ENCODE data around the gene MIPOL1.
"Not testable (repeated sequence)": the region's sequence is repeated elsewhere in the genome, so short reads cannot be mapped to it uniquely, and the experiment has no call there.

Gene MIPOL1

GRCh38 chr14:37197421-37198272 lies at the start of gene MIPOL1:
MIPOL1 (plus strand) TSS chr14:37197937; CDS start chr14:37247889, 49,952 bp downstream.
- DNase-seq, result peak; percentile 91

GRCh38 chr14:37150414-37150813 lies 47.3 kb upstream of the MIPOL1 start:
- peak; percentile 23 for DNase-seq

GRCh38 chr14:37153005-37153404 lies 44.7 kb upstream of the MIPOL1 start:
- DNase-seq, result no peak

GRCh38 chr14:37153483-37153882 lies 44.3 kb upstream of the MIPOL1 start:
- DNase-seq, result no peak

GRCh38 chr14:37157987-37158386 lies 39.8 kb upstream of the MIPOL1 start:
- no peak for DNase-seq

- not testable (repeated sequence) for DNase-seq
These were observed 35.4 kb upstream of the MIPOL1 start for GRCh38 chr14:37162307-37162706.

- no peak for DNase-seq
These were observed 31.9 kb upstream of the MIPOL1 start for GRCh38 chr14:37165794-37166193.

- DNase-seq, result no peak
These were observed 30.3 kb upstream of the MIPOL1 start for GRCh38 chr14:37167151-37168047.

GRCh38 chr14:37168721-37169120 lies 29.0 kb upstream of the MIPOL1 start:
- no peak for DNase-seq

GRCh38 chr14:37170237-37170636 lies 27.5 kb upstream of the MIPOL1 start:
- DNase-seq, result peak; percentile 6

- DNase-seq, result no peak
These were observed 26.7 kb upstream of the MIPOL1 start for GRCh38 chr14:37170993-37171392.

- no peak for DNase-seq
These were observed 26.1 kb upstream of the MIPOL1 start for GRCh38 chr14:37171678-37172023.

GRCh38 chr14:37172024-37172869 lies 25.5 kb upstream of the MIPOL1 start, which contains the start of gene SLC25A21:
SLC25A21 (minus strand) TSS chr14:37172606.
- peak; percentile 84 for DNase-seq

- DNase-seq, result no peak
These were observed 24.7 kb upstream of the MIPOL1 start for GRCh38 chr14:37172936-37173614.

GRCh38 chr14:37179896-37180502 lies 17.7 kb upstream of the MIPOL1 start:
- DNase-seq, result no peak

- not testable (repeated sequence) for DNase-seq
These were observed 16.9 kb upstream of the MIPOL1 start for GRCh38 chr14:37180886-37181285.

- DNase-seq, result no peak
These were observed 16.3 kb upstream of the MIPOL1 start for GRCh38 chr14:37181441-37181840.

- not testable (repeated sequence) for DNase-seq
These were observed 13.2 kb upstream of the MIPOL1 start for GRCh38 chr14:37184520-37184919.

GRCh38 chr14:37185670-37186069 lies 12.1 kb upstream of the MIPOL1 start:
- DNase-seq, result no peak

GRCh38 chr14:37186865-37187264 lies 10.9 kb upstream of the MIPOL1 start:
- DNase-seq, result no peak

- DNase-seq, result no peak
These were observed 10.4 kb upstream of the MIPOL1 start for GRCh38 chr14:37187294-37187693.

All from NCI-H2107 (cell line).